Measurements from ENCODE around the gene GABRG3.

Gene GABRG3

DNA sequence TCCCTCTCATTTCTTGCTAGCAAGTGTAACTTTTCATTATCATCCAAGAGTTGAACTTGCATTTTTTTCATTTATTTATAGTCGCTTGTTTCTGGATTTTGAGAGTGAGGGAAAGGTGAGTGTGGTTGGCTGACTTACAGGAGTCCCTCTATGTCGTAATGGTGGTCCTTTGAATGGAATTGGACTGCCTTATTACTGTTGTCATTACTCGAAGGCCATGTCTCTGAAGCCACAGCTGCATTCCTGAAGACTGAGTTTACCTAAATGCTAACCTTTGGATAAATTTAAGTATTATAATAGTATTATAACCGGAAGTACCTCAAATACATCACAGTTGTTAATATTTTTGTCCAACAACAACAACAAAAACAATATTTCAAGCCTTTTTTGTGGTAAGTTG, 488.9 kb downstream of the GABRG3 start:
- TF ChIP-seq CTCF (IDR thresholded peaks at IDR 0.05; ENCODE audit: low read depth, low read length), result no peak

DNA sequence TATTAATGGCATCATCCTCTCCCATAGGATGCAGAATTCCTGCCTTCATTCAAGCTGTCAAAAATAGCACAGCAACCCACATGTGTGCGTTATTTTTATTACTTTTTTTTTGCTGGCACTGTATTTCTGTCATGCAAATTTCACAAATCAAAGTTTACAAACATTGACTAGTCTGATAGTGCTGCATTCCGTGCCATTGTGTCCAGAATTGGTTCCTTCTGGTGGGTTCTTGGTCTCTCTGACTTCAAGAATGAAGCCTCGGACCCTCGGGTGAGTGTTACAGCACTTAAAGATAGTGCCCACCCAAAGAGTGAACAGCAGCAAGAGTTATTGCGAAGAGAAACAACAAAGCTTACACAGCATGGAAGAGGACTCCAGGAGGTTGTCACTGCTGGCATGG, 490.2 kb downstream of the GABRG3 start:
- DNase-seq (ENCODE audit: extremely low read depth, low read depth), result no peak
- TF ChIP-seq CTCF (IDR thresholded peaks at IDR 0.05; ENCODE audit: low read depth, low read length), result no peak

More for the DNA sequence above, 488.9 kb downstream of the GABRG3 start:
- DNase-seq (ENCODE audit: extremely low read depth, low read depth), result no peak

DNA sequence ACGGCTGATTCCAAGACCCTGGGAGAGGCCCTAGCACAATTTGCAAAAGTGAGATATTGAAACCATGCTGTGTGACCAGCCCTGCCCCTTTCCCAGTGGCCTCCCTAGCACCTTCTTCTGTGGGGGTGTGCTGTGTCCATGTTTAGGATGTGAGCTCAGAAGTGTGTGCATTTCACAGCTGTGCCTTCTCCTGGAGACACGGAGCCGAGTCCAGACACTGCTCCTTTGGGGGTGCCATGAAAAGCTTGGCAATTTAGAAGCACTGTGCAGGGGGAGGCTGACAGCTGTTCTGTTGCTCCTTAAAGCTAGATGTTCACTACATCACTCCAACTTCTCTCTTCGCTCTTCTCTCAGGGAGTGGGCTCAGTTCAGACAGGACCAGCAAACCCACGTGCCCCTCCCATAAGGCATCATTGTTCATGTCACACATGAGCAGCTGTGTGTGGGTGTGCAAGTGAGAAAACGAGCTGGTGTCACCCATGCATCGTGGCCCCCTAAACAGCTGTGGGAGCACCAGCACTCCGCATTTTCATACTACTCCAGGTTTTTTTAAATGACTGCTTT, 492.6 kb downstream of the GABRG3 start:
- DNase-seq (ENCODE audit: extremely low read depth, low read depth), result no peak

DNA sequence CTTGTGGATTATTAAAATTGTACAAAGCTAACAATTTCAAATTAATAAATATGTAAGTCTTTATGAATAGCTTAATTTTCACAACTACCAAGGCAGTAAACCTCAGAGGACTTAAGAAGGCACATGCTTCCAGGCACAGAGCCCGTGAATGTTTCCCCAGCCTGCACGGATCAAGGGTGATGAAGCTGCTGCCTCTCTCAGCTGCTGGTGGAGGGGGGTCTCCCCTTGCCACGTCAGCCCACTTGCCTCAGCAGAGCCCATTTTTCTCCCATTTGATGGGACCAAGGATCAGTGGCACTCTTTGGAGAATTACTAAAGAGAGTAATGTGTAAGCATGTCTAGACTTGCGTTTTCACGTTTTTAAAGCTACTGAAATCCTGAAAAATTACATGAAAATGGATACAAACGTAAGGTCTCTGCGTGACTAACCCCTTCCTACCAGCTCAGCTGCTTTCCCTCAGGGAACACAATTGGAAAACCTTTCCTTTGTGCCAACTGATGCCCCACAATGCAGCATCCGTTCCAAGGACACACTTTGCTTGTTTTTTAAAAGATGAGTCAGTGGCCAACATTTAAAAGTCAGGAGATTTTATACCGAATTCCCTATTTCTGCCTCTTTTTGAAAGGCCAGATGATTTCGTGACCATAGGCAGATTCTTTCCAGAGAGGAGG, 494.1 kb downstream of the GABRG3 start:
- no peak for DNase-seq (ENCODE audit: extremely low read depth, low read depth)
- no peak for TF ChIP-seq CTCF (IDR thresholded peaks at IDR 0.05; ENCODE audit: low read depth, low read length)

More for the DNA sequence above, 492.6 kb downstream of the GABRG3 start:
- no peak for TF ChIP-seq CTCF (IDR thresholded peaks at IDR 0.05; ENCODE audit: low read depth, low read length)

DNA sequence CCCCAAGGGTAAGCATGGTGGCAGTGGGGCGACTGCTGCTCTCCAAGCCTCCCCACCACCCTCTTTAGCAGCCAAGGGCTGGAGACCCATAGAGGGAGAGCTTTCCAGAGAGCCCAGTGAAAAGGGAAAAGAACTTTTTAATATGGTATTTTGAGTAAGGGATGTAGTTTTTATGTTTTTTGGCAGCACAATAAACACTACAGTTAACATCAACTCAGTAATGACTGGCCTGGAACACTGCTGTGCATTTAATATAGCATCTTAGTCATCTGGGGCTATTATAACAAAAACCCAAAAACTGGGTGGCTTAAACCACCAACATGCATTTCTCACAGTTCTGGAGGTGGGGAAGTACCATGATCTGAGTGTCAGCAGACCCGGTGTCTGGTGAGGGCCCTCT, 495.8 kb downstream of the GABRG3 start:
- TF ChIP-seq CTCF (IDR thresholded peaks at IDR 0.05; ENCODE audit: low read depth, low read length), result no peak
- no peak for DNase-seq (ENCODE audit: extremely low read depth, low read depth)

DNA sequence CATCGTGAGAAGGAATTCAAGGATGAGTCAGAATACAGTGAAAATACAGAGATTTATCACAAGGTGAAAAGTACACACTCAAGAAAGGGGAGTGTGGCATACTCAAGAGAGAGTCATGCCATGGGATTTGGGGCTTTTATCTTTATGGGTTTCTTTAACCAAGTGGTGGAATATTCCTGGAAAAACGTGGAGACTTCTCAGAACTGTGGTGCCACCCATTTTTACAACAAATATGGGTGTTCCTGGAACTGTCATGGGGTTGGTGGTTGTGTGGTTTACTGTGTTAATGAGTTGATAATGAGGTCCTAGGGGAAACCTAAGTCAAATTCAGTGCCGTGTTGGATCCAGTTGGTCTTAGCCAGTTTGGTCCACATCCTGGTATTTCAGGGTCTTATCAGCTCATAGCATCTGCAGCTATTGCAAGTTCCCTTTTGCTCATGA, 497.2 kb downstream of the GABRG3 start:
- no peak for DNase-seq (ENCODE audit: extremely low read depth, low read depth)
- no peak for TF ChIP-seq CTCF (IDR thresholded peaks at IDR 0.05; ENCODE audit: low read depth, low read length)

DNA sequence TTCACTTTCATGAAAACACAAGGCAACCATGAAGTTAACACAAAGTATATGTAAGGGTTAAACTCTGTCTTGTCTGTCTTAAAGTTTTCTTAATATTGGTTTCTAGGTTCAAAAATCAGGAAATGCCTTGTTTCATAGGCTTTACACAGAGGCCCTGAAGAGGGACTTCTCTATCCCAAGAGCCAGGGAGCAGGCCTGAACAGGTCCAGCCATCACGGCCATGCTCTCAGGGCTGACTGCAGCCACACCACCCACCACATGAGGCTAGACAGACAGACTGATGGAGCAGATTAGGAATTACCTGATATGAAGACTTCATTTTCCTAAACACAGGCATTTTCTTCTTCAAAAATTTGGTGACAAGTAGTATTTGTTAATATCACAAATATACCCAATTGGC, 502.9 kb downstream of the GABRG3 start:
- no peak for TF ChIP-seq CTCF (IDR thresholded peaks at IDR 0.05; ENCODE audit: low read depth, low read length)
- no peak for DNase-seq (ENCODE audit: extremely low read depth, low read depth)

Measured in AG09319 (cell line).